C4-2B (cell line): ENCODE results near the gene CD101.

Source experiments
- ZFX ChIP-seq: fragments of 450-650 bp; IDR thresholded peaks from 2 replicates; pipeline ENCODE4 v1.6.1; 2017
- TF ChIP-seq, protein P1 (sequence below): fragments of 450-650 bp; conservative IDR thresholded peaks from 2 replicates; pipeline ENCODE4 v1.5.1; 2017; ENCODE audit warnings: mild to moderate bottlenecking

DNA sequence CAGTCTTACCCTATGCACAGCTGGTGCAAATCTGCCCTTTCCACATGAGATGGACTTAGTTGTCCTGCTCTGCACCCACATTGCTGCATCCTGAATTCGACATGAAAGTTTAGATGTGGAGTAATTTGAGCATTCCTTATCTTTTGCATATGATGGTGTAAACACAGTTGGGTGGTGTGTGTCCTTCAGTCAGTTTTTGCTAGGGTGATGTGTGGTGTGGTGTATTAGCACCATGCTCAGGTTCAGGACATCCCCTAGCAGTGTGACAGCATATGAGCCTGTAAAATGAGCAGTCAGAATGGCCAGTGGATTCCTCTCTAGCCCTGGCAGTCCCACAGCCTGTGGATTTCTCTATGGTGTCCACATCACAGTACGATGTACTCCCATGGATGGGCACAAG is 42.6 kb upstream of the CD101 start:
- TF ChIP-seq, protein P1, sequence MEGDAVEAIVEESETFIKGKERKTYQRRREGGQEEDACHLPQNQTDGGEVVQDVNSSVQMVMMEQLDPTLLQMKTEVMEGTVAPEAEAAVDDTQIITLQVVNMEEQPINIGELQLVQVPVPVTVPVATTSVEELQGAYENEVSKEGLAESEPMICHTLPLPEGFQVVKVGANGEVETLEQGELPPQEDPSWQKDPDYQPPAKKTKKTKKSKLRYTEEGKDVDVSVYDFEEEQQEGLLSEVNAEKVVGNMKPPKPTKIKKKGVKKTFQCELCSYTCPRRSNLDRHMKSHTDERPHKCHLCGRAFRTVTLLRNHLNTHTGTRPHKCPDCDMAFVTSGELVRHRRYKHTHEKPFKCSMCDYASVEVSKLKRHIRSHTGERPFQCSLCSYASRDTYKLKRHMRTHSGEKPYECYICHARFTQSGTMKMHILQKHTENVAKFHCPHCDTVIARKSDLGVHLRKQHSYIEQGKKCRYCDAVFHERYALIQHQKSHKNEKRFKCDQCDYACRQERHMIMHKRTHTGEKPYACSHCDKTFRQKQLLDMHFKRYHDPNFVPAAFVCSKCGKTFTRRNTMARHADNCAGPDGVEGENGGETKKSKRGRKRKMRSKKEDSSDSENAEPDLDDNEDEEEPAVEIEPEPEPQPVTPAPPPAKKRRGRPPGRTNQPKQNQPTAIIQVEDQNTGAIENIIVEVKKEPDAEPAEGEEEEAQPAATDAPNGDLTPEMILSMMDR, result no peak
- TF ChIP-seq ZFX, result no peak
